Liver (tissue), 9 donors: Measurements from ENCODE around the gene GCLM. TPM values are rescaled to one million over a fixed set of nuclear protein-coding genes. Genes with fewer than 3 reads are reported as not detected.

Experiments used
- DNase-seq: peaks from one replicate; pipeline ENCODE4 v3.0.0-alpha.2; 2017; ENCODE audit warnings: low spot score
- H3K27ac ChIP-seq, 2 donors: one replicate each; pipeline ENCODE4 v1.7.0; 2013; ENCODE audit warnings: inconsistent platforms in 2 of 2, low read length in 2 of 2, control low read depth in 1 of 2, low read depth in 1 of 2, mild to moderate bottlenecking in 1 of 2
- H3K27me3 ChIP-seq, 4 donors: one replicate each; pipeline versions ENCODE4 v1.6.1 to v1.7.0; 2013; ENCODE audit warnings: low read length in 3 of 4, inconsistent platforms in 1 of 4, mild to moderate bottlenecking in 1 of 4, moderate library complexity in 1 of 4; ENCODE audit not compliant: control insufficient read depth in 4 of 4, insufficient read depth in 4 of 4
- H3K36me3 ChIP-seq, 4 donors: one replicate each; pipeline versions ENCODE4 v1.6.1 to v1.7.0; 2013; ENCODE audit warnings: low read length in 3 of 4, mild to moderate bottlenecking in 3 of 4, low read depth in 1 of 4, moderate library complexity in 1 of 4; ENCODE audit not compliant: control insufficient read depth in 4 of 4, insufficient read depth in 3 of 4
- H3K4me1 ChIP-seq, 4 donors: one replicate each; pipeline versions ENCODE4 v1.6.1 to v1.7.0; 2013; ENCODE audit warnings: low read length in 3 of 4, mild to moderate bottlenecking in 3 of 4, moderate library complexity in 1 of 4; ENCODE audit not compliant: control insufficient read depth in 4 of 4, insufficient read depth in 4 of 4
- H3K4me3 ChIP-seq, 3 donors: one replicate each; pipeline versions ENCODE4 v1.6.1 to v1.7.0; 2013; ENCODE audit warnings: low read length in 3 of 3, control low read depth in 1 of 3, low read depth in 1 of 3, mild to moderate bottlenecking in 1 of 3
- H3K9ac ChIP-seq, 2 donors: one replicate each; pipeline ENCODE4 v1.7.0; 2013; ENCODE audit warnings: low read length in 2 of 2, mild to moderate bottlenecking in 2 of 2, moderate library complexity in 2 of 2, control low read depth in 1 of 2, low read depth in 1 of 2
- H3K9me3 ChIP-seq, 4 donors: one replicate each; pipeline versions ENCODE4 v1.6.1 to v1.7.0; 2013; ENCODE audit warnings: low read length in 3 of 4; ENCODE audit not compliant: control insufficient read depth in 4 of 4
- EGR1 ChIP-seq, 2 donors: IDR thresholded peaks; 2 replicates each; pipeline ENCODE4 v1.6.1; 2016 to 2018; ENCODE audit warnings: antibody characterized with exemption in 2 of 2, low read depth in 2 of 2
- FOXA1 ChIP-seq: IDR thresholded peaks from 2 replicates; pipeline ENCODE4 v1.6.1; 2016; ENCODE audit warnings: antibody characterized with exemption
- FOXA2 ChIP-seq: IDR thresholded peaks from 2 replicates; pipeline ENCODE4 v1.6.1; 2016; ENCODE audit warnings: antibody characterized with exemption
- HNF4A ChIP-seq, 2 donors: conservative IDR thresholded peaks; 2 replicates each; pipeline ENCODE4 v1.6.1; 2016; ENCODE audit warnings: antibody characterized with exemption in 2 of 2, mild to moderate bottlenecking in 2 of 2
- HNF4G ChIP-seq: IDR thresholded peaks from 2 replicates; pipeline ENCODE4 v1.6.1; 2016; ENCODE audit warnings: antibody characterized with exemption
- JUND ChIP-seq, 2 donors: IDR thresholded peaks; 2 replicates each; pipeline ENCODE4 v1.6.1; 2016; ENCODE audit warnings: antibody characterized with exemption in 2 of 2
- NR2F2 ChIP-seq: IDR thresholded peaks from 2 replicates; pipeline ENCODE4 v1.6.1; 2016; ENCODE audit warnings: antibody characterized with exemption
- RAD21 ChIP-seq, 2 donors: IDR thresholded peaks; 2 replicates each; pipeline ENCODE4 v1.6.1; 2016; ENCODE audit warnings: antibody characterized with exemption in 2 of 2, mild to moderate bottlenecking in 2 of 2
- SP1 ChIP-seq: IDR thresholded peaks from 2 replicates; pipeline ENCODE4 v1.6.1; 2018; ENCODE audit warnings: antibody characterized with exemption, mild to moderate bottlenecking
- TAF1 ChIP-seq: conservative IDR thresholded peaks from 2 replicates; pipeline ENCODE4 v1.6.1; 2016; ENCODE audit warnings: antibody characterized with exemption, mild to moderate bottlenecking
- YY1 ChIP-seq: IDR thresholded peaks from 2 replicates; pipeline ENCODE4 v1.6.1; 2016; ENCODE audit warnings: antibody characterized with exemption, mild to moderate bottlenecking
- ZBTB33 ChIP-seq: IDR thresholded peaks from 2 replicates; pipeline ENCODE4 v1.6.1; 2016; ENCODE audit warnings: antibody characterized with exemption
- WGBS: extraction: QIAGEN DNeasy Blood & Tissue Kit; methylation state at CpG from one replicate; pipeline ENCODE4 v1.1.7; 2013; 5-methylcytosine and 5-hydroxymethylcytosine counted together
- polyA plus RNA-seq, 2 donors: library from polyadenylated mRNA; stranded (reverse) in 1 of 2; unstranded in 1 of 2; fragments of 200-250 nt in 1 of 2; fragments of >200 nt in 1 of 2; fragmentation: Nextera tagmentation in 1 of 2; extraction: Ambion mirVana in 1 of 2; gene quantifications; one replicate each; pipeline versions ENCODE4 v1.2.1 to v1.2.3, GENCODE V29; 2013 to 2015
- total RNA-seq, 2 donors: library from RNA; depleted of rRNA; stranded (reverse); fragments of >200 nt; gene quantifications; one replicate each; pipeline ENCODE4 v1.2.3, GENCODE V29; 2014
- TF ChIP-seq, protein P1 (sequence below): fragments of 150-350 bp; IDR thresholded peaks from 2 replicates; pipeline ENCODE4 v1.5.1; 2017; ENCODE audit warnings: improper control_type of control experiment, low read depth, low read length; ENCODE audit not compliant: missing input control
- TF ChIP-seq, protein P2 (sequence below): IDR thresholded peaks from 2 replicates; pipeline ENCODE4 v1.6.1; 2016; ENCODE audit warnings: antibody characterized with exemption
- TF ChIP-seq, protein P3 (sequence below): IDR thresholded peaks from 2 replicates; pipeline ENCODE4 v1.6.1; 2016; ENCODE audit warnings: antibody characterized with exemption, mild to moderate bottlenecking
- TF ChIP-seq, protein P4 (sequence below): IDR thresholded peaks from 2 replicates; pipeline ENCODE4 v1.6.1; 2016; ENCODE audit warnings: antibody characterized with exemption
- donor health status: healthy.
- donor health status: healthy.
- donor health status: healthy.
- donor health status: healthy.
- donor health status: healthy.

GCLM gene
- total and polyA plus RNA-seq, 4 donors = 8.9 to 49.1 (median 16.7) TPM

DNA sequence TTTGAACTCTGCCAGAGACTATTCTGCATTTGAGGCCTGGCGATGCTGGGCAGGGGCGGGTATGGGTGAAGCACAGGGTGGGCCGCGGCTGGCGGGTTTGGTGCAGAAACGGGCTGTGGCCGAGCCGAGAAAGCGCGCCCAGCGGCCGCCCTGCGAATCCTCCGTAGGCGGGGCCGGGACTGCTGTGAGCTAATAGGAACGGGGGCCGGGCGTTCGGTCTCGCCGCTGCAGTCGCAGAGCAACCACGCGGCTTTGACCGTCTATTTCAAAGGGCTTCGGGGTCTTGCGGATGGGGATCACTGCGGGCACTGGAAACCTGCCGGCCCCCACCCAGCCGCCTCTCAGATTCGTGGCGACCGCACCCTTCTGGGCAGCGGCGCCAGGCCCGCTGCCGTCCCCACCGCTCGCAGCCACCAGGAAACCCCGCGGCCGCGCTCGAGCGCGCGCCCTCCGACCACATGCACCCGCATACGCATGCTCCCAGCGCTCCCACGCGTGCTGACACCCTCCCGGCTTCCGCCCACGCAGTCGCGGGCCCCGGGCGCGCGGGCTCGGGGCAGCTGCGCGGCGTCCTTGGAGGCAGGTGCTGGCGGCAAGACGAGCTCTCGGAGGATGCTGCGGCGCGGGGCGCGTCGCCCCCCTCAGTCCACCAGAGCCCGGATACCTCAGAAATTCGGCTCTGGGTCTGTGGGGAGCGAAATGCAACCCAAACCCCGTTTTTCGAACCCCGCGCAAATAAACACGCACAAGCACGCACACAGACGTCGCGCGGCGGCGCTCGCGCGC lies 62.8 kb downstream of the GCLM start:
- peaks cover 0 to 20% (median 7%) of the 10 kb centered on the region in 4 donors for H3K4me1 ChIP-seq
- under 1% methylated on average over 94 of the region's 94 CpGs for WGBS
- peak overlapping the region; percentile 63 to 86 (median 71) for H3K4me3 ChIP-seq
- DNase-seq = peak; percentile 83
- peak overlapping the region; percentile 85 to 93 for H3K9ac ChIP-seq
- H3K27ac ChIP-seq = peak overlapping the region; percentile 91 to 97
- H3K36me3 ChIP-seq = no peaks in the 10 kb centered on the region
- TF ChIP-seq, protein P1, sequence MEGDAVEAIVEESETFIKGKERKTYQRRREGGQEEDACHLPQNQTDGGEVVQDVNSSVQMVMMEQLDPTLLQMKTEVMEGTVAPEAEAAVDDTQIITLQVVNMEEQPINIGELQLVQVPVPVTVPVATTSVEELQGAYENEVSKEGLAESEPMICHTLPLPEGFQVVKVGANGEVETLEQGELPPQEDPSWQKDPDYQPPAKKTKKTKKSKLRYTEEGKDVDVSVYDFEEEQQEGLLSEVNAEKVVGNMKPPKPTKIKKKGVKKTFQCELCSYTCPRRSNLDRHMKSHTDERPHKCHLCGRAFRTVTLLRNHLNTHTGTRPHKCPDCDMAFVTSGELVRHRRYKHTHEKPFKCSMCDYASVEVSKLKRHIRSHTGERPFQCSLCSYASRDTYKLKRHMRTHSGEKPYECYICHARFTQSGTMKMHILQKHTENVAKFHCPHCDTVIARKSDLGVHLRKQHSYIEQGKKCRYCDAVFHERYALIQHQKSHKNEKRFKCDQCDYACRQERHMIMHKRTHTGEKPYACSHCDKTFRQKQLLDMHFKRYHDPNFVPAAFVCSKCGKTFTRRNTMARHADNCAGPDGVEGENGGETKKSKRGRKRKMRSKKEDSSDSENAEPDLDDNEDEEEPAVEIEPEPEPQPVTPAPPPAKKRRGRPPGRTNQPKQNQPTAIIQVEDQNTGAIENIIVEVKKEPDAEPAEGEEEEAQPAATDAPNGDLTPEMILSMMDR = peak; percentile 31
- peak; percentile 57 for TF ChIP-seq YY1
- peak; percentile 78 to 92 for TF ChIP-seq EGR1 (IDR thresholded peaks at IDR 0.05; ENCODE audit: low read depth in 2 of 2)
- peak; percentile 15 for TF ChIP-seq SP1
- TF ChIP-seq, protein P2, sequence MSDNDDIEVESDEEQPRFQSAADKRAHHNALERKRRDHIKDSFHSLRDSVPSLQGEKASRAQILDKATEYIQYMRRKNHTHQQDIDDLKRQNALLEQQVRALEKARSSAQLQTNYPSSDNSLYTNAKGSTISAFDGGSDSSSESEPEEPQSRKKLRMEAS = no peak
- TF ChIP-seq, protein P3, sequence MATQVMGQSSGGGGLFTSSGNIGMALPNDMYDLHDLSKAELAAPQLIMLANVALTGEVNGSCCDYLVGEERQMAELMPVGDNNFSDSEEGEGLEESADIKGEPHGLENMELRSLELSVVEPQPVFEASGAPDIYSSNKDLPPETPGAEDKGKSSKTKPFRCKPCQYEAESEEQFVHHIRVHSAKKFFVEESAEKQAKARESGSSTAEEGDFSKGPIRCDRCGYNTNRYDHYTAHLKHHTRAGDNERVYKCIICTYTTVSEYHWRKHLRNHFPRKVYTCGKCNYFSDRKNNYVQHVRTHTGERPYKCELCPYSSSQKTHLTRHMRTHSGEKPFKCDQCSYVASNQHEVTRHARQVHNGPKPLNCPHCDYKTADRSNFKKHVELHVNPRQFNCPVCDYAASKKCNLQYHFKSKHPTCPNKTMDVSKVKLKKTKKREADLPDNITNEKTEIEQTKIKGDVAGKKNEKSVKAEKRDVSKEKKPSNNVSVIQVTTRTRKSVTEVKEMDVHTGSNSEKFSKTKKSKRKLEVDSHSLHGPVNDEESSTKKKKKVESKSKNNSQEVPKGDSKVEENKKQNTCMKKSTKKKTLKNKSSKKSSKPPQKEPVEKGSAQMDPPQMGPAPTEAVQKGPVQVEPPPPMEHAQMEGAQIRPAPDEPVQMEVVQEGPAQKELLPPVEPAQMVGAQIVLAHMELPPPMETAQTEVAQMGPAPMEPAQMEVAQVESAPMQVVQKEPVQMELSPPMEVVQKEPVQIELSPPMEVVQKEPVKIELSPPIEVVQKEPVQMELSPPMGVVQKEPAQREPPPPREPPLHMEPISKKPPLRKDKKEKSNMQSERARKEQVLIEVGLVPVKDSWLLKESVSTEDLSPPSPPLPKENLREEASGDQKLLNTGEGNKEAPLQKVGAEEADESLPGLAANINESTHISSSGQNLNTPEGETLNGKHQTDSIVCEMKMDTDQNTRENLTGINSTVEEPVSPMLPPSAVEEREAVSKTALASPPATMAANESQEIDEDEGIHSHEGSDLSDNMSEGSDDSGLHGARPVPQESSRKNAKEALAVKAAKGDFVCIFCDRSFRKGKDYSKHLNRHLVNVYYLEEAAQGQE = peak; percentile 30
- TF ChIP-seq ZBTB33 = no peak
- TF ChIP-seq RAD21 (IDR thresholded peaks at IDR 0.05) = peak in 1 of 2 donors; percentile 38
- peaks cover 0 to 2% (median 0%) of the 10 kb centered on the region in 4 donors for H3K9me3 ChIP-seq
- H3K27me3 ChIP-seq = no peaks in the 10 kb centered on the region

GRCh38 chr1:93845538-93846205 lies 63.6 kb downstream of the GCLM start:
- Histone ChIP-seq H3K36me3 (no peaks in the 10 kb centered on the region), H3K27ac (peak overlapping the region; percentile 91 to 97), H3K9me3 (peaks cover 0 to 2% (median 0%) of the 10 kb centered on the region in 4 donors), H3K4me1 (peaks cover 0 to 20% (median 7%) of the 10 kb centered on the region in 4 donors), H3K27me3 (no peaks in the 10 kb centered on the region), H3K9ac (peak overlapping the region; percentile 85 to 93), H3K4me3 (peak overlapping the region; percentile 63 to 86 (median 71))
- no peak for DNase-seq
- WGBS = 32% methylated on average over 16 of the region's 16 CpGs
- TF ChIP-seq YY1 (no peak), FOXA2 (no peak), JUND (IDR thresholded peaks at IDR 0.05) (no peak), TAF1 (no peak), SP1 (no peak), NR2F2 (no peak), HNF4G (no peak), HNF4A (conservative IDR thresholded peaks at IDR 0.05) (no peak), ZBTB33 (no peak), FOXA1 (no peak)
- TF ChIP-seq, protein P1 = no peak
- TF ChIP-seq, protein P4, sequence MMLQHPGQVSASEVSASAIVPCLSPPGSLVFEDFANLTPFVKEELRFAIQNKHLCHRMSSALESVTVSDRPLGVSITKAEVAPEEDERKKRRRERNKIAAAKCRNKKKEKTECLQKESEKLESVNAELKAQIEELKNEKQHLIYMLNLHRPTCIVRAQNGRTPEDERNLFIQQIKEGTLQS = no peak
- TF ChIP-seq, protein P2 = no peak
